ENCODE data around the gene AATF. TPM values are rescaled to one million over a fixed set of nuclear protein-coding genes. Genes with fewer than 3 reads are reported as not detected.
A peak's percentile ranks its signal among the peaks of the same experiment; 100 is the strongest.

AATF gene
- total and polyA plus RNA-seq, 2 donors from 2014 or later: 36.8 to 50.4 TPM

GRCh38 chr17:36983618-36984017 is 34.9 kb downstream of the AATF start:
- intact Hi-C loops (cut with DNase I): no loop called here
- Histone ChIP-seq H3K27me3 (ENCODE audit: control insufficient read depth, insufficient read depth, low read length) (no peaks in the 10 kb centered on the region), H3K36me3 (ENCODE audit: control insufficient read depth in 2 of 3, insufficient read depth in 3 of 3, low read length in 3 of 3) (peaks cover 0 to 3% (median 2%) of the 10 kb centered on the region in 3 donors), H3K4me1 (ENCODE audit: control insufficient read depth in 2 of 3, insufficient read depth in 2 of 3, low read depth in 1 of 3, low read length in 3 of 3) (peaks cover 2 to 5% (median 2%) of the 10 kb centered on the region in 3 donors), H3K4me3 (ENCODE audit: low read length in 3 of 3) (no peak overlapping the region), H3K27ac (ENCODE audit: low read depth in 2 of 2, low read length in 2 of 2) (no peak overlapping the region), H3K9me3 (ENCODE audit: control insufficient read depth in 2 of 3, insufficient read depth in 1 of 3, low read length in 3 of 3) (no peaks in the 10 kb centered on the region), H3K9ac (ENCODE audit: low read length in 3 of 3) (no peak overlapping the region)
- no peak for TF ChIP-seq CTCF (IDR thresholded peaks at IDR 0.05; ENCODE audit: borderline replicate concordance, extremely low read depth, insufficient read depth)
- no peak for DNase-seq
- no peak for FAIRE-seq

GRCh38 chr17:36989173-36989572 is 40.4 kb downstream of the AATF start:
- no peak for FAIRE-seq
- DNase-seq: no peak
- no peaks in the 10 kb centered on the region for H3K9me3 ChIP-seq (ENCODE audit: control insufficient read depth in 2 of 3, insufficient read depth in 1 of 3, low read length in 3 of 3)
- H3K9ac ChIP-seq (ENCODE audit: low read length in 3 of 3): no peak overlapping the region
- H3K4me1 ChIP-seq (ENCODE audit: control insufficient read depth in 2 of 3, insufficient read depth in 2 of 3, low read depth in 1 of 3, low read length in 3 of 3): no peaks in the 10 kb centered on the region
- no peak overlapping the region for H3K27ac ChIP-seq (ENCODE audit: low read depth in 2 of 2, low read length in 2 of 2)
- H3K27me3 ChIP-seq (ENCODE audit: control insufficient read depth, insufficient read depth, low read length): no peaks in the 10 kb centered on the region
- intact Hi-C loops (cut with DNase I): no loop called here
- H3K4me3 ChIP-seq (ENCODE audit: low read length in 3 of 3): no peak overlapping the region
- TF ChIP-seq CTCF (IDR thresholded peaks at IDR 0.05; ENCODE audit: borderline replicate concordance, extremely low read depth, insufficient read depth): no peak
- peaks cover 7 to 10% (median 8%) of the 10 kb centered on the region in 3 donors for H3K36me3 ChIP-seq (ENCODE audit: control insufficient read depth in 2 of 3, insufficient read depth in 3 of 3, low read length in 3 of 3)

GRCh38 chr17:36992701-36993100 is 43.9 kb downstream of the AATF start:
- H3K27ac ChIP-seq (ENCODE audit: low read depth in 2 of 2, low read length in 2 of 2): no peak overlapping the region
- intact Hi-C loops (cut with DNase I): no loop called here
- FAIRE-seq (no peak), DNase-seq (peak in 1 of 5 donors; percentile 11)
- TF ChIP-seq CTCF (IDR thresholded peaks at IDR 0.05; ENCODE audit: borderline replicate concordance, extremely low read depth, insufficient read depth): no peak
- no peaks in the 10 kb centered on the region for H3K4me1 ChIP-seq (ENCODE audit: control insufficient read depth in 2 of 3, insufficient read depth in 2 of 3, low read depth in 1 of 3, low read length in 3 of 3)
- H3K4me3 ChIP-seq (ENCODE audit: low read length in 3 of 3): no peak overlapping the region
- no peaks in the 10 kb centered on the region for H3K9me3 ChIP-seq (ENCODE audit: control insufficient read depth in 2 of 3, insufficient read depth in 1 of 3, low read length in 3 of 3)
- H3K27me3 ChIP-seq (ENCODE audit: control insufficient read depth, insufficient read depth, low read length): no peaks in the 10 kb centered on the region
- peaks cover 15 to 27% (median 16%) of the 10 kb centered on the region in 3 donors for H3K36me3 ChIP-seq (ENCODE audit: control insufficient read depth in 2 of 3, insufficient read depth in 3 of 3, low read length in 3 of 3)
- H3K9ac ChIP-seq (ENCODE audit: low read length in 3 of 3): no peak overlapping the region

GRCh38 chr17:36993227-36993626 is 44.5 kb downstream of the AATF start:
- no peak for TF ChIP-seq CTCF (IDR thresholded peaks at IDR 0.05; ENCODE audit: borderline replicate concordance, extremely low read depth, insufficient read depth)
- Histone ChIP-seq H3K36me3 (ENCODE audit: control insufficient read depth in 2 of 3, insufficient read depth in 3 of 3, low read length in 3 of 3) (peaks cover 17 to 32% (median 18%) of the 10 kb centered on the region in 3 donors), H3K27me3 (ENCODE audit: control insufficient read depth, insufficient read depth, low read length) (no peaks in the 10 kb centered on the region), H3K27ac (ENCODE audit: low read depth in 2 of 2, low read length in 2 of 2) (no peak overlapping the region), H3K4me3 (ENCODE audit: low read length in 3 of 3) (no peak overlapping the region), H3K9ac (ENCODE audit: low read length in 3 of 3) (no peak overlapping the region), H3K9me3 (ENCODE audit: control insufficient read depth in 2 of 3, insufficient read depth in 1 of 3, low read length in 3 of 3) (no peaks in the 10 kb centered on the region), H3K4me1 (ENCODE audit: control insufficient read depth in 2 of 3, insufficient read depth in 2 of 3, low read depth in 1 of 3, low read length in 3 of 3) (no peaks in the 10 kb centered on the region)
- DNase-seq (no peak), FAIRE-seq (no peak)
- intact Hi-C loops (cut with DNase I): no loop called here

Measured in kidney (tissue), 14 donors.